Kidney (tissue), 14 donors: ENCODE data around the gene TANC1. TPM values are rescaled to one million over a fixed set of nuclear protein-coding genes. Genes with fewer than 3 reads are reported as not detected.

Source experiments
- DNase-seq, 5 donors: peaks; one replicate each; pipeline ENCODE4 v3.0.0-alpha.2; 2013 to 2020
- FAIRE-seq: peaks from 2 replicates; lab custom pipeline; 2012; peaks lifted over from hg19 to GRCh38; lab: Jason Lieb, UNC
- H3K27ac ChIP-seq, 2 donors: one replicate each; pipeline ENCODE4 v1.7.0; 2013; ENCODE audit warnings: low read depth in 2 of 2, low read length in 2 of 2, inconsistent platforms in 1 of 2
- H3K27me3 ChIP-seq: one replicate; pipeline ENCODE4 v1.7.1; 2013; ENCODE audit warnings: low read length, inconsistent platforms; ENCODE audit not compliant: control insufficient read depth, insufficient read depth
- H3K36me3 ChIP-seq, 3 donors: one replicate each; pipeline versions ENCODE4 v1.7.0 to v1.7.1; 2013; ENCODE audit warnings: low read length in 3 of 3, control low read depth in 1 of 3, inconsistent platforms in 1 of 3; ENCODE audit not compliant: insufficient read depth in 3 of 3, control insufficient read depth in 2 of 3
- H3K4me1 ChIP-seq, 3 donors: one replicate each; pipeline versions ENCODE4 v1.7.0 to v1.7.1; 2013; ENCODE audit warnings: low read length in 3 of 3, inconsistent platforms in 1 of 3, low read depth in 1 of 3; ENCODE audit not compliant: control insufficient read depth in 2 of 3, insufficient read depth in 2 of 3
- H3K4me3 ChIP-seq, 3 donors: one replicate each; pipeline versions ENCODE4 v1.7.0 to v1.8.1; 2013; ENCODE audit warnings: low read length in 3 of 3, control low read depth in 1 of 3, inconsistent platforms in 1 of 3
- H3K9ac ChIP-seq, 3 donors: one replicate each; pipeline versions ENCODE4 v1.7.0 to v1.7.1; 2013; ENCODE audit warnings: low read length in 3 of 3, control low read depth in 1 of 3, inconsistent platforms in 1 of 3
- H3K9me3 ChIP-seq, 3 donors: one replicate each; pipeline versions ENCODE4 v1.7.0 to v1.7.1; 2013; ENCODE audit warnings: low read length in 3 of 3, control low read depth in 1 of 3, inconsistent platforms in 1 of 3; ENCODE audit not compliant: control insufficient read depth in 2 of 3, insufficient read depth in 1 of 3
- CTCF ChIP-seq: IDR thresholded peaks from 3 replicates; pipeline ENCODE4 v1.5.1; 2012; ENCODE audit warnings: mild to moderate bottlenecking, moderate library complexity, borderline replicate concordance; ENCODE audit not compliant: insufficient read depth; ENCODE audit errors: extremely low read depth
- intact Hi-C: fragments of 100-400 bp; cut with DNase I; formaldehyde crosslinking; loops from one replicate; pipeline ENCODE4 v1.11.1; 2022
- polyA plus RNA-seq: library from polyadenylated mRNA; stranded (reverse); fragments of 350-450 nt; fragmentation: Illumina TruSeq; extraction: RNeasy Lipid Tissue Mini Kit (QIAGEN cat#74804); gene quantifications from one replicate; pipeline ENCODE4 v1.2.3, GENCODE V29; 2014; ENCODE audit warnings: low read depth, low replicate concordance; ENCODE audit not compliant: insufficient read depth
- total RNA-seq: library from RNA; stranded (reverse); fragmentation: NEBNext Ultra II Directional; extraction: Animal tissue kit (Norgen Biotek cat#: 25700); gene quantifications from one replicate; pipeline ENCODE4 v1.2.1, GENCODE V29; 2021
- donor health status: control.
- donor health status: control.
- donor health status: control.
- donor health status: control.
- donor health status: control.
- donor health status: DM: yes; HTN: yes; CAD: no.
- donor health status: Normal renal cell carcinoma (clear cell type).

The TANC1 gene
- total and polyA plus RNA-seq, 2 donors from 2014 or later = 9.2 to 39.0 TPM

- DNase-seq = no peak
- Histone ChIP-seq H3K27ac (no peak overlapping the region), H3K27me3 (no peaks in the 10 kb centered on the region), H3K4me1 (peaks cover 0 to 13% (median 12%) of the 10 kb centered on the region in 3 donors), H3K4me3 (no peak overlapping the region), H3K9ac (no peak overlapping the region), H3K9me3 (no peaks in the 10 kb centered on the region), H3K36me3 (no peaks in the 10 kb centered on the region)
- TF ChIP-seq CTCF = no peak
- intact Hi-C loops = no loop called here
- FAIRE-seq = no peak
These were observed 7.0 kb downstream of the TANC1 start for GRCh38 chr2:158975271-158975921.

DNA sequence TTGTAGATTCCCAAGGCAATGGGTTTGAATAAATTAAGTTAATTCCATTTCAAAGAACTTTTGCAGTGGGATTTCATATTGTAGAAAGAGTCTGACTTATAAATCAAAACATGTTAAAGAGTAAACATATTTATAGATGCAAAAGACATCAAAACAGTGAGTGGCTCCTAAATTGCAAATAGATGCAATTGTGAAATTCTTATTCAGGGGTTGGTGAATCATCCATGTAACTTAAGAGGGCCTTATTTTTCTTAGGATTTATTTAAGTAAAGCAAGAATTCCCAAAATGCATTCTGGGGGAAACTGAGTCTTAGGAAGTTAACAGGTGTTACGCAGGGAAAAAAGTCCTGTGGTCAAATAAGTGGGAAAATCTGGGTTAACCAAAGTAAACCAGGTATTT is 11.3 kb downstream of the TANC1 start:
- H3K27ac ChIP-seq = no peak overlapping the region
- no peaks in the 10 kb centered on the region for H3K9me3 ChIP-seq
- no peak for FAIRE-seq
- DNase-seq = no peak
- H3K36me3 ChIP-seq = no peaks in the 10 kb centered on the region
- no peaks in the 10 kb centered on the region for H3K27me3 ChIP-seq
- no peak for TF ChIP-seq CTCF
- H3K9ac ChIP-seq = no peak overlapping the region
- intact Hi-C loops = no loop called here
- no peak overlapping the region for H3K4me3 ChIP-seq
- H3K4me1 ChIP-seq = peaks cover 0 to 4% (median 2%) of the 10 kb centered on the region in 3 donors

DNA sequence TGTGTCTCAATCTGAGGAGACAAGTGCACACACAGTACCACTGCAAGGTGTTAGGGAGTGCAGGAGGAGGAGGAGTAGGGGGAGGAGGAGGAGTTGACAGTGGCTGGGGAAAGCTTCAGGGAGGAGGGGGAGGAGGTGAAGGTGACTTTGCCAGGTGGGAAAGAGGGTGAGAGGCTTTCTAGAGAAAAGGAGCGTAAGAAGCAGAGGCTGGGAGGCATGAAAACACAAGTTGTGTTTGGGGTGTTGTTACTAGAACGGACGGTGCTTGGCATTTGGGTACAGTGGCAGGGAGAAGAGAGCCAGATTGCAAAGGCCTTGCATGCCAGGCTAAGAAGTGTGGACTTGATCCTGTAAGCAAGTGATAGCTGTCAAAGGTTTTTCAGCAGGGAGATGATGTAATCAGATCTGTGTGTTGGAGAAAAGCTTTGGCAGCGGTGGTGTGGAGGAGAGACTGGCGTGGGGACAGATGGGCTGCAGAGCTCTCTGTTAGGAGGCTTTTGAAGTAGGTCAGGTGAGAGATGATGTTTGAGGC is 16.2 kb downstream of the TANC1 start:
- DNase-seq (peak in 3 of 5 donors; percentile 34 to 66 (median 64)), FAIRE-seq (no peak)
- Histone ChIP-seq H3K4me3 (no peak overlapping the region), H3K27me3 (no peaks in the 10 kb centered on the region), H3K4me1 (peaks cover 0 to 16% (median 8%) of the 10 kb centered on the region in 3 donors), H3K9me3 (no peaks in the 10 kb centered on the region), H3K36me3 (no peaks in the 10 kb centered on the region), H3K9ac (no peak overlapping the region), H3K27ac (no peak overlapping the region)
- intact Hi-C loops = no loop called here
- TF ChIP-seq CTCF = no peak
